Activated CD4-positive, alpha-beta T cell treated with anti-CD3 and anti-CD28 coated beads, Interleukin-2, amount 50 U/mL, for 24 hours (primary cell): ENCODE data around the gene SLC11A1.

Source experiments
- DNase-seq, 2 donors: peaks; one replicate each; pipeline ENCODE4 v3.0.0-alpha.2; 2020; ENCODE audit warnings: low read depth in 1 of 2, low spot score in 1 of 2

SLC11A1 gene

GRCh38 chr2:218403810-218404209, 21.7 kb downstream of the SLC11A1 start:
- no peak for DNase-seq

- no peak for DNase-seq
These were observed 22.4 kb downstream of the SLC11A1 start for GRCh38 chr2:218404351-218405085.

- DNase-seq, result no peak
These were observed 23.1 kb downstream of the SLC11A1 start for GRCh38 chr2:218405086-218405745.

GRCh38 chr2:218405746-218406208, 23.7 kb downstream of the SLC11A1 start:
- no peak for DNase-seq

- peak; percentile 75 to 88 for DNase-seq
These were observed 24.3 kb downstream of the SLC11A1 start for GRCh38 chr2:218406209-218406948.

- DNase-seq, result peak in 1 of 2 donors; percentile 54
These were observed 25.0 kb downstream of the SLC11A1 start for GRCh38 chr2:218406949-218407618.

- DNase-seq, result no peak
These were observed 25.6 kb downstream of the SLC11A1 start for GRCh38 chr2:218407717-218408116.

GRCh38 chr2:218418321-218418716, 36.2 kb downstream of the SLC11A1 start:
- no peak for DNase-seq

- DNase-seq, result no peak
These were observed 36.8 kb downstream of the SLC11A1 start, which contains the start of gene VIL1 for GRCh38 chr2:218418717-218419458. VIL1 (plus strand) TSS chr2:218419123; CDS start chr2:218423779, 4,656 bp downstream.

- no peak for DNase-seq
These were observed 37.6 kb downstream of the SLC11A1 start for GRCh38 chr2:218419630-218420216.

- no peak for DNase-seq
These were observed 39.0 kb downstream of the SLC11A1 start for GRCh38 chr2:218421027-218421426.

- DNase-seq, result no peak
These were observed 40.5 kb downstream of the SLC11A1 start for GRCh38 chr2:218422403-218423086.

GRCh38 chr2:218423584-218423983, 41.5 kb downstream of the SLC11A1 start:
- no peak for DNase-seq

- DNase-seq, result no peak
These were observed 43.5 kb downstream of the SLC11A1 start for GRCh38 chr2:218425531-218425930.

- DNase-seq, result no peak
These were observed 45.7 kb downstream of the SLC11A1 start for GRCh38 chr2:218427741-218428140.

GRCh38 chr2:218428846-218429558, 46.9 kb downstream of the SLC11A1 start:
- DNase-seq, result no peak

GRCh38 chr2:218429911-218430692, 48.0 kb downstream of the SLC11A1 start:
- DNase-seq, result no peak

- DNase-seq, result no peak
These were observed 48.6 kb downstream of the SLC11A1 start for GRCh38 chr2:218430721-218431120.
